GM18870 (cell line): Measurements from ENCODE around the gene COX7A2L.
A peak's percentile ranks its signal among the peaks of the same experiment; 100 is the strongest.
"Not testable (repeated sequence)": the region's sequence is repeated elsewhere in the genome, so short reads cannot be mapped to it uniquely, and the experiment has no call there.

ENCODE experiments used
- ATAC-seq: cut with Tn5 transposase; IDR thresholded peaks from one replicate; pipeline ENCODE4 v1.9.1; 2021; ENCODE audit warnings: moderate library complexity; ENCODE audit not compliant: unreplicated experiment

The COX7A2L gene

GRCh38 chr2:42360890-42361727, at the start of gene COX7A2L:
TSS of gene COX7A2L (minus strand) at chr2:42361217. CDS start at chr2:42361161, 56 bp downstream.
- ATAC-seq, result peak; percentile 84

DNA sequence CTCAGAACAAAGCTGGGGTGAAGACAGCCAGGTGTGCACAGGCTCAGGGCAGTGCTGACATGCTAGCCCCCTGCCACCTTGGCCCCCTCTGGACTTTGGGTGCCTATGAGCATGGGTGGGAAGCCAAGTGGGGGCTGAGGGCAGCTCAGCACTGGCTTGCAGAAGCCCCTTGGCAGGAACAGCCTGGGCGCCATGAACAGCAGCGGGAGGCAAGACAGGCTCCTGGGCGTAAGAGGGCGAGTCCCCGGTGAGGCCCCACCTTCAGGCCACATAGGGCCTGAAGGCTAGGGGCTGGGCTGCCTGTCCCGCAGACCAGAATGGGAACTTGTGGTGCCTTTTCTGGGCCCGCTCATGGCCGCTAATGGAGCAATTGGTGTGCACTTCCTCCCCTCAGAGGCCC, 47.0 kb upstream of the COX7A2L start:
- no peak for ATAC-seq

- ATAC-seq, result no peak
These were observed 46.5 kb upstream of the COX7A2L start for GRCh38 chr2:42407476-42407875.

DNA sequence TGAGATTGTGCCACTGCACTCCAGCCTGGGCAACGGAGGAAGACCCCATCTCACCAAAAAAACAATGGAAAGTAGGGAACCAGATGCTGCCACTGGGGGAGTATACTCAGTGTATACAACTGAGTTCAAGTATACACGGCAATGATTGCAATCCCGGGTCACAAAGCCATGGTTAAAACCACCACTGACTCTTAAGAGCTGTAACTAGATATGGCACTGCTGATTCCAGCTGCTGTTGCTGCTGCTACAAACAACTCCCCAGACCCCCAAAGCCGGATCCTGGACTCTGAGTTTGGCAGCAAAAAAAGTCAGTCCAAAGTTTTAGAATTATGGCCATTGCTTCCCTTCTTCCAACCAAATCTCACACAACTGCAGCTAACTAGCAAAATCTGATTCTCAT, 43.7 kb upstream of the COX7A2L start:
- ATAC-seq, result no peak

GRCh38 chr2:42401773-42402172, 40.8 kb upstream of the COX7A2L start:
- no peak for ATAC-seq

- ATAC-seq, result not testable (repeated sequence)
These were observed 37.0 kb upstream of the COX7A2L start for GRCh38 chr2:42398052-42398451.

- not testable (repeated sequence) for ATAC-seq
These were observed 32.3 kb upstream of the COX7A2L start for GRCh38 chr2:42393320-42393719.

DNA sequence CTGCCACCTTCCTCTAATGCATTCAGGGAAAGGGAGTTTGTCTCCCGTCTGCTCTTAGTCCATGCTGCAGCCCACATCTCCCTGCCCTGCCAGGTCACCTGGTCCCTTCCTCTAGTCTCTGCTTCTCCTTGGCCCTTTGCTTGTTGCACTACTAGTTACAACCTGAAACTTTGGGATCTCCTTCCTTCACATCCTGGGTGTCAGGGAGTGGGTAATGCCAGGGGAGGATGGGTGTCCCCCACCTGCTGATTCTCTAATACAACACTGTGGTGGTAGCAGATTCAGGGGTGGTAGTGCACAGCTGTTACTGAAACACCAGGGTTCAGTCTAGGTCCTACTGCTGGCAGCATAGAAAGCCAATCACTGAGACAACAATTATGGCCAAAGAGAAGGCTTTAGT, 31.2 kb upstream of the COX7A2L start:
- ATAC-seq, result no peak

DNA sequence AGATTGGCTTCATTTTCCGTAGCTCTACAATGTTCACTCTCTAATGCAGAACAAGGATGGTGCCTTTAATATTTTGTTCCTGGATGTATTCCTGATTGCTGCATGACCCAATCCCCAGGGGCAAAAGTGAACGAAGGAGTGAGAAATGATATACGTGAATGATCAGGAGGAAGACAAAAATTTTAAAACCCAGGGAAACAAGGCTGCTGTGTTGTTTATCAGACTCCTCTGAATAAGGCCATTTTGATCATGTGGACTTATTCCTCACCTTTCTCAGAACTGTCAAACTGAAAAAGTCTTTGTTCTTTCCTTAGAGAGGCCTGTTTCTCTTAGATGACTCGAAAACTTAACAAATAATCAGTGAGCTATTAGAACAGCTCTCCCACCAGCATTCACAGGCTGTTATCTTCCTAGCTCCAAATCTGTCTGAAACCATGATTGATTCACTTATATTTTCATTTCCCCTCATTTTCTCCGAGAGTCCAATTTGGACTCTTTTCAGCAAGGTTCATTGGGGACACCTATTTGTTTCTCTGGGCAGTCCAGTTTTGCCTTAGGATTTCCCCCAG, 29.5 kb upstream of the COX7A2L start:
- no peak for ATAC-seq

DNA sequence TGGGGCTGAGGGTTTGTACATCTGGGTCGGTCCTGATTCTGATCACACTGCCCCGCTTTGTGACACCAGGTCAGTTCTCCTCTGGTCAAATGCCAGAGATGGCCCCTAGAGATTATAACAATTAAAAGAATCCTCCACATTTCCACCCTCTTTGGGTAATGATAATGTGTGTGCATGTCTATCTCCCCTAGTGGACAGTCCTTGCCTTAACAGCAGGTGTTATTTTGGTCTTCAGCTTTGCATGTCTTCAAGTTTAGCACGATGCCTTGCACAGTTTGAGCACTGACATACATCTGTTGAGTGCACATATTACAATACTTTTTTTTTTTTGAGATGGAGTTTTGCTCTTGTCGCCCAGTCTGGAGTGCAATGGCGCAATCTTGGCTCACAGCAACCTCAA, 25.7 kb upstream of the COX7A2L start:
- no peak for ATAC-seq

DNA sequence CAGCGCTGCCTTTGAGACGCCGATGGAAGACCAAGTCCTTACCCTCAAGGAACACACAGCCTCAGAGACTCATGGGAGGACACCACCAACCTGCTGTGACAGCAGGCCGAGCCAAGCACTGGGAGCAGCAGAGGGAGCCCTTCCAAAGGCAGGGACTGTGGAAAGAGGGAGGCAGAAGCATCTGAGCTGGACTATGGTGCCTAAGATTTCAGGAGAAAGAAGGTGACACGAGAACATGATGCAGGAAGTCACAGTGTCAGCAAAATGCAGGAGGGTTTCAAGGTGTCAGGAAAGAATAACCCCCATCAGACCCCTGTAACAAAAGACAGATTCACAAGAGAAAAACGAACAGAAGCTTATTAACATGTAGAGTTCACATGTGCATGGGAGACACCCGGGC, 24.2 kb upstream of the COX7A2L start:
- no peak for ATAC-seq

DNA sequence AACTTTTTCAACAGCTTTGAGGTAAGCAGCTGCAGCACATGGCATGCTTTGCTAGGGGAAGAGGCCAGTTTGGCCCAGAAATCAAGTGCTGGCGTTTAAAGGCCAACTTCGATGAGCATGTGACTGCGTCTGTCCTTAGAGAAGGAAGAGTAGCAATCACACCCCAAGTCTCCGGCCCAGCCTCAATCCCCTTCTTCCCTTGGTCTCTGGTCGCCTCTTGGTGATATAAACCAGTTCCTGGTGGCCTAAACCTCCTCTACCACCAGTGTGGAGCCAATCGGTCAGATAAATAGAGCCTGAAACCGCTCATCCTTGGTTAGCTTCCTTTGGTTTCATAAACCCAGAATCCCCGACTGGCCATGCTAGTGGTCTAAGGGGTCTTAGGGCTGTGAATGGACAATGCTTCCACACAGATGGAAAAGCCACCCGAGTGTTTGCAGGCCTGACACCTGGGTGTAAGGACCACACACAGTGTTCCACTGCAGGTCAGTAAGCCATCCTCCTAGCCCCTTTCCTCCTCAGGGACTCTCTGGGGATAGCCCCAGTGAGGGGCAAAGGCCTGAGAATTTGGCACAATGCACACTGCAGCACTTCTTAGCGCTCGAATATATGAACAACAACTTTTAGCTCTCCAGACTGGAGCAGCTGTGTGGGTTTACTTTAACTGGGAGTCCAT, 23.0 kb upstream of the COX7A2L start:
- no peak for ATAC-seq

- ATAC-seq, result no peak
These were observed 21.1 kb upstream of the COX7A2L start for GRCh38 chr2:42382144-42382543.

DNA sequence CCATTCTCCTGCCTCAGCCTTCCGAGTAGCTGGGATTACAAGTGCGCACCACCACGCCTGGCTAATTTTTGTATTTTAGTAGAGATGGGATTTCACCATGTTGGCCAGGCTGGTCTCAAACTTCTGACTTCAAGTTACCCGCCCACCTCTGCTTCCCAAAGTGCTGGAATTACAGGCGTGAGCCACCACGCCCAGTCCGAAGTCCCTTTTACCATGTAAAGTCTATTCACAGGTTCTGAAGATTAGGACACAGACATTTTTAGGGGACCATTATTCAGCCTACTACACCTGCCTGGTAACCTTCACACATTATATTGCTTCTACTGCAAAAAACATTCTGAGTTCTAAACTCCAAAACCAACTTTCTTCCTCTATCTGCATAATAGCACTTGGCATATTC, 19.0 kb upstream of the COX7A2L start:
- ATAC-seq, result not testable (repeated sequence)

GRCh38 chr2:42378415-42378814, 17.4 kb upstream of the COX7A2L start:
- ATAC-seq, result no peak

DNA sequence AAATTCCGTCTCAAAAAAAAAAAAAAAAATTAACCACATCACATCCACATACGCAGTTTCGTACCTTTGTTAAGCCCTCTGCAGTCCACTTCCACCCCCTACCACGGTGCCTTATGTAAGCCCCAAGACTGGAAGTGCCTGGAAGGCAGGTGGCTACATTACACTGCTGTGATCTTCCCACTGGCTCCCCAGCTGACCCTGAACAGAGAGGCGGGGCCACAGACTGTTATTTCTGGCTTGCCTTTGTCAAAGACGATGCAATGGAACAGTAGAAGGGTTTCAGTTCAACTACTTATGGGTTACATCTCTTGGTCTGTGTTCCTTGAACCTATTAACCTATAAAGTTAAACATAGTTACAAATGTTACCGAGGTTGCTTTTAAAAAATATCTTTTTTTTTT, 15.7 kb upstream of the COX7A2L start:
- no peak for ATAC-seq

GRCh38 chr2:42372474-42373200, 11.6 kb upstream of the COX7A2L start:
- no peak for ATAC-seq

DNA sequence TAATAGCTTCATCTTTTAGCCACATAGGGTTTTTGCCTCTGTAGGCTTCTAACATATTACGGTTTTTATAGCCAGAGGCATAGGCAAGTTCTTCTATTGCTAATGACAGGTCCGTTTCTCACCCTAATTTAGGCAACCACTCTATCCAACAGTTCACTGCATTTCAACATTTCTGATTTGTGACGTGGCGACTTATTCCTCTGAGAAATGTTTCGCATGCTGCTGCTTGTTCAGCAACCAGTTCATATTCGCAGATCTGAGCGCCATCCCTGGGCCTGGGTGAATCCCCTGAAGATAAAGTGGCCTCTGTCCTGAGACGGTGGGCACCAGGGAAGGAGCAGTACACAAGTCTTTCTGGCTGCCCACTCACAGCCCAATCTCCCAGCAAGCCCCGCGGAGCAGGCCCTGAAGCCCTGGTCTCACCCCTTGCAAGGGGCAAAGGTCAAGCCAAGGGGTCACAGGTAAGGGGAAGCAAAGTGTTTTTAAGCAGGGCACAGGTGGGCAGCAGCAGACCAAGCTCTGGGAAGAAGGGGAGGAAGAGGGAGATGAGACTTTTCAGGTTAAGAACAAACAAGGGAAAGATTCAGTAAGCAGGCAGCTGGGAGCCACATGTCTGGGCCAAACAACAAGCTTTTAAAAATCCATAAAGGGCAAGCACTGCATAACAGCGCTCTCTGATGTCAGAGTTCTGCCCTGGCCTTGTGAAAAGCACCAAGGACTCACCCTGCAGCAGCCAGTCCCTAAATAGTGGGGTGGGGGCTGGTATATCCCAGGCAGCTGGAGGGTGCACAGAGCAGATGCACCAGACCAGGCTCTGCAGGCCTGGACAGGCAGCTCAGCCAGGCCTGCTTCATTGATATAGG, 10.8 kb upstream of the COX7A2L start:
- no peak for ATAC-seq

- ATAC-seq, result no peak
These were observed 8.7 kb upstream of the COX7A2L start for GRCh38 chr2:42369532-42370229.
